Uterus (tissue), 2 donors: ENCODE data around the gene MRTFB.

Source experiments
- CTCF ChIP-seq, 4 experiments: fragments of 200-600 bp in 2 of 4; fragments of 450-650 bp in 2 of 4; sonication (generic) in 2 of 4; IDR thresholded peaks; one replicate each; pipeline ENCODE4 v1.5.1; 2016 to 2019; ENCODE audit warnings: antibody characterized with exemption in 4 of 4, mild to moderate bottlenecking in 2 of 4, moderate library complexity in 1 of 4
- POLR2A ChIP-seq, 2 donors: fragments of 450-650 bp; IDR thresholded peaks; one replicate each; pipeline ENCODE4 v1.6.1; 2016; ENCODE audit warnings: antibody characterized with exemption in 2 of 2, mild to moderate bottlenecking in 1 of 2, moderate library complexity in 1 of 2

- TF ChIP-seq POLR2A (IDR thresholded peaks at IDR 0.05) (no peak), CTCF (IDR thresholded peaks at IDR 0.05) (no peak)
These were observed 124.9 kb downstream of the MRTFB start for GRCh38 chr16:14196011-14196410.
